Endothelial cell of umbilical vein (primary cell): ENCODE data around the gene ANKRD44. TPM values are rescaled to one million over a fixed set of nuclear protein-coding genes. Genes with fewer than 3 reads are reported as not detected.

Source experiments
- BruUV-seq: library from RNA; stranded (reverse); fragments of 400-500 nt; replicated peaks from 2 replicates; lab custom pipeline; 2021; lab: Mats Ljungman, UMichigan
- CTCF ChIA-PET: fragments of 300-600, 350-600 bp; sonication (Branson Sonifier 250); formaldehyde crosslinking; loops from one replicate; lab custom pipeline; 2021; ENCODE audit warnings: antibody characterized with exemption, inconsistent platforms; lab: Charles Lee
- POLR2A ChIA-PET: fragments of 300-600, 350-600 bp; sonication (Branson Sonifier 250); formaldehyde crosslinking; loops from one replicate; lab custom pipeline; 2021; ENCODE audit warnings: antibody characterized with exemption, inconsistent platforms; lab: Charles Lee
- DNase-seq: peaks from one replicate; pipeline ENCODE4 v3.0.0-alpha.2; 2011; ENCODE audit warnings: low read depth, low spot score
- FAIRE-seq: peaks from 2 replicates; lab custom pipeline; 2011; peaks lifted over from hg19 to GRCh38; lab: Jason Lieb, UNC
- H2AFZ ChIP-seq: 2 replicates; pipeline ENCODE4 v1.6.0; 2012; ENCODE audit warnings: low read depth, low read length, control low read depth, inconsistent platforms
- H3K27ac ChIP-seq: 2 replicates; pipeline ENCODE4 v1.5.1; 2011; ENCODE audit warnings: low read depth, mild to moderate bottlenecking, control low read depth, low read length, moderate library complexity; ENCODE audit not compliant: insufficient read depth
- H3K27me3 ChIP-seq, 2 experiments: 2 replicates each; pipeline versions ENCODE4 v1.6.0 to v1.6.1; 2011; ENCODE audit warnings: low read length in 2 of 2, mixed read lengths in 1 of 2; ENCODE audit not compliant: control insufficient read depth in 2 of 2, insufficient read depth in 2 of 2
- H3K36me3 ChIP-seq, 2 experiments: 2 replicates in 1 of 2; 3 replicates in 1 of 2; pipeline ENCODE4 v1.5.1; 2011; ENCODE audit warnings: low read length in 2 of 2, mild to moderate bottlenecking in 1 of 2, moderate library complexity in 1 of 2; ENCODE audit not compliant: control insufficient read depth in 2 of 2, insufficient read depth in 2 of 2; ENCODE audit errors: extremely low read depth in 1 of 2
- H3K4me1 ChIP-seq: 3 replicates; pipeline ENCODE4 v1.5.1; 2011; ENCODE audit warnings: mild to moderate bottlenecking, low read length; ENCODE audit not compliant: control insufficient read depth, insufficient read depth; ENCODE audit errors: extremely low read depth
- H3K4me2 ChIP-seq: 2 replicates; pipeline ENCODE4 v1.6.1; 2011; ENCODE audit warnings: low read length, control low read depth, mixed read lengths; ENCODE audit not compliant: insufficient read depth
- H3K4me3 ChIP-seq, 3 experiments: fragments of 200-600 bp in 1 of 3; sonication (generic), shearing (Covaris generic) in 1 of 3; replicated peaks in 1 of 3; 2 replicates each; pipeline ENCODE4 v1.5.1; 2011 to 2016; ENCODE audit warnings: control low read depth in 3 of 3, low read length in 3 of 3, mild to moderate bottlenecking in 2 of 3, inconsistent platforms in 1 of 3, low read depth in 1 of 3, moderate library complexity in 1 of 3; ENCODE audit not compliant: insufficient read depth in 1 of 3
- H3K79me2 ChIP-seq: 2 replicates; pipeline ENCODE4 v1.6.0; 2012; ENCODE audit warnings: low read length, inconsistent platforms; ENCODE audit not compliant: control insufficient read depth, insufficient read depth
- H3K9ac ChIP-seq: replicated peaks from 2 replicates; pipeline ENCODE3; 2011; ENCODE audit warnings: low read length, control low read depth; ENCODE audit not compliant: insufficient read depth; ENCODE audit errors: extremely low read depth
- H3K9me1 ChIP-seq: replicated peaks from 3 replicates; pipeline ENCODE4 v1.6.0; 2011; ENCODE audit warnings: mild to moderate bottlenecking, low read length; ENCODE audit not compliant: control insufficient read depth, insufficient read depth; ENCODE audit errors: extremely low read depth
- H3K9me3 ChIP-seq: replicated peaks from 2 replicates; pipeline ENCODE4 v1.5.1; 2012; ENCODE audit warnings: low read length, inconsistent platforms; ENCODE audit not compliant: control insufficient read depth, insufficient read depth
- H4K20me1 ChIP-seq: replicated peaks from 2 replicates; pipeline ENCODE3; 2011; ENCODE audit warnings: mild to moderate bottlenecking, low read length; ENCODE audit not compliant: control insufficient read depth, insufficient read depth; ENCODE audit errors: extremely low read depth
- EZH2 ChIP-seq: IDR thresholded peaks from 2 replicates; pipeline ENCODE4 v1.6.1; 2012; ENCODE audit warnings: borderline replicate concordance, low read depth, mild to moderate bottlenecking, moderate library complexity, low read length, inconsistent platforms; ENCODE audit not compliant: severe bottlenecking
- FOS ChIP-seq: IDR thresholded peaks from 2 replicates; pipeline ENCODE4 v1.6.1; 2011; ENCODE audit warnings: mild to moderate bottlenecking, low read length, moderate library complexity, borderline replicate concordance; ENCODE audit not compliant: insufficient read depth
- GATA2 ChIP-seq: IDR thresholded peaks from 2 replicates; pipeline ENCODE4 v1.7.0; 2011; ENCODE audit warnings: low read depth, mild to moderate bottlenecking, moderate library complexity, mixed read lengths, low read length; ENCODE audit not compliant: insufficient read length, insufficient read depth
- JUN ChIP-seq: IDR thresholded peaks from 2 replicates; pipeline ENCODE4 v1.6.1; 2011; ENCODE audit warnings: borderline replicate concordance, low read depth; ENCODE audit not compliant: insufficient read length, insufficient read depth
- MYC ChIP-seq: IDR thresholded peaks from one replicate; pipeline ENCODE4 v1.6.1; 2011; ENCODE audit warnings: mild to moderate bottlenecking, low read depth, low read length
- POLR2A ChIP-seq: IDR thresholded peaks from 2 replicates; pipeline ENCODE4 v1.6.1; 2012; ENCODE audit warnings: low read depth, mild to moderate bottlenecking, control low read depth, low read length
- POLR2AphosphoS5 ChIP-seq: IDR thresholded peaks from 2 replicates; pipeline ENCODE4 v1.6.1; 2012; ENCODE audit warnings: low read depth, mild to moderate bottlenecking, control low read depth, low read length, moderate library complexity; ENCODE audit not compliant: insufficient read depth
- dilution Hi-C: fragments of 300-500 bp; cut with MboI; formaldehyde crosslinking; loops from one replicate; pipeline ENCODE4 v1.15.0; 2019; ENCODE audit warnings: low sequenced_read_pairs; ENCODE audit not compliant: extremely low pct_ligation_motif_present
- intact Hi-C: fragments of 100-400 bp; cut with micrococcal nuclease; formaldehyde crosslinking; loops from one replicate; pipeline ENCODE4 v1.10.0; 2022
- polyA plus RNA-seq, 4 experiments: library from polyadenylated mRNA; depleted of rRNA in 3 of 4; stranded (reverse) in 3 of 4; unstranded in 1 of 4; fragments of >200 nt; gene quantifications; 2 replicates each; pipeline versions ENCODE4 v1.2.1 to v1.2.3, GENCODE V29; 2011 to 2012; ENCODE audit warnings: missing spikeins in 1 of 4
- total RNA-seq: library from RNA; stranded (reverse); gene quantifications from 2 replicates; pipeline ENCODE4 v1.2.3, GENCODE V29; 2021
- TF ChIP-seq, protein P1 (sequence below): IDR thresholded peaks from 2 replicates; pipeline ENCODE4 v1.6.1; 2011; ENCODE audit not compliant: insufficient read depth, insufficient read length
- TF ChIP-seq, protein P2 (sequence below), 2 donors: IDR thresholded peaks; 1 replicate in 1 of 2; 2 replicates in 1 of 2; pipeline ENCODE4 v1.5.1; 2011; ENCODE audit warnings: low read length in 2 of 2, mild to moderate bottlenecking in 2 of 2, moderate library complexity in 2 of 2, control low read depth in 1 of 2, inconsistent platforms in 1 of 2, low read depth in 1 of 2; ENCODE audit not compliant: insufficient read depth in 1 of 2; ENCODE audit errors: extremely low read depth in 1 of 2

ANKRD44 gene
- total and polyA plus RNA-seq, 2 donors (not counting 3 experiments of a cell fraction or from before 2014, with no cell fraction given): 3.4 to 6.1 TPM

DNA sequence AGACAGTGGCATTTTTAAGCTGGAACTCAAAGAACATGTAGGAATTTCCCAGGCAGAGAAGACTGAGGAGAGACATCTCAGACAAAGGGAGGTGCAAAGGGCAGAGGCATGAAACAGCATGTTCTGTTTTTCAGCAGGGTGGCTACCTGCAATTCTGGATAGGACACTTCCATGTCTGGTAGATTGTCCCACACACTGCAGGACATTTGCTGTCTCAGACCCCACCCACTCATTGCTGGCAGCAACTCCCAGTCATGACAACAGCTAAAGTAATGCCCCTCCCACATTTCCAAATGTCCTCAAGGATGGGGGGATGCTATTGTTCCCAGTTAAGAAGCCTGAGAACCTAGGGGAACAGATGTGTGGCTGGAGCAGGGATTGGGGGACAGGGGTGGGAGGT lies 40.8 kb downstream of the ANKRD44 start:
- Histone ChIP-seq H3K27ac (no peak overlapping the region), H3K27me3 (no peaks in the 10 kb centered on the region), H2AFZ (no peak overlapping the region), H3K79me2 (no peaks in the 10 kb centered on the region), H4K20me1 (no peaks in the 10 kb centered on the region), H3K4me3 (no peak overlapping the region), H3K9ac (no peak overlapping the region), H3K4me2 (no peak overlapping the region), H3K9me3 (no peaks in the 10 kb centered on the region), H3K4me1 (no peaks in the 10 kb centered on the region), H3K9me1 (no peaks in the 10 kb centered on the region), H3K36me3 (no peaks in the 10 kb centered on the region)
- CTCF ChIA-PET: interaction anchor here (1.3 to 1.4 kb wide), 2 partner anchors 17 to 80 kb away, joined by 3 read pairs; no protein-coding TSS in a partner anchor
- dilution Hi-C loops (no loop called here), intact Hi-C loops (no loop called here)
- no peak for FAIRE-seq
- no peak for DNase-seq
- POLR2A ChIA-PET: no interaction called here
- TF ChIP-seq, protein P1, sequence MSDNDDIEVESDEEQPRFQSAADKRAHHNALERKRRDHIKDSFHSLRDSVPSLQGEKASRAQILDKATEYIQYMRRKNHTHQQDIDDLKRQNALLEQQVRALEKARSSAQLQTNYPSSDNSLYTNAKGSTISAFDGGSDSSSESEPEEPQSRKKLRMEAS: no peak
- TF ChIP-seq GATA2: no peak
- TF ChIP-seq EZH2: no peak
- no peak for TF ChIP-seq JUN
- no peak for TF ChIP-seq FOS
- no peak for TF ChIP-seq POLR2AphosphoS5
- no peak for TF ChIP-seq POLR2A
- TF ChIP-seq MYC: no peak
- TF ChIP-seq, protein P2, sequence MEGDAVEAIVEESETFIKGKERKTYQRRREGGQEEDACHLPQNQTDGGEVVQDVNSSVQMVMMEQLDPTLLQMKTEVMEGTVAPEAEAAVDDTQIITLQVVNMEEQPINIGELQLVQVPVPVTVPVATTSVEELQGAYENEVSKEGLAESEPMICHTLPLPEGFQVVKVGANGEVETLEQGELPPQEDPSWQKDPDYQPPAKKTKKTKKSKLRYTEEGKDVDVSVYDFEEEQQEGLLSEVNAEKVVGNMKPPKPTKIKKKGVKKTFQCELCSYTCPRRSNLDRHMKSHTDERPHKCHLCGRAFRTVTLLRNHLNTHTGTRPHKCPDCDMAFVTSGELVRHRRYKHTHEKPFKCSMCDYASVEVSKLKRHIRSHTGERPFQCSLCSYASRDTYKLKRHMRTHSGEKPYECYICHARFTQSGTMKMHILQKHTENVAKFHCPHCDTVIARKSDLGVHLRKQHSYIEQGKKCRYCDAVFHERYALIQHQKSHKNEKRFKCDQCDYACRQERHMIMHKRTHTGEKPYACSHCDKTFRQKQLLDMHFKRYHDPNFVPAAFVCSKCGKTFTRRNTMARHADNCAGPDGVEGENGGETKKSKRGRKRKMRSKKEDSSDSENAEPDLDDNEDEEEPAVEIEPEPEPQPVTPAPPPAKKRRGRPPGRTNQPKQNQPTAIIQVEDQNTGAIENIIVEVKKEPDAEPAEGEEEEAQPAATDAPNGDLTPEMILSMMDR (IDR thresholded peaks at IDR 0.05; ENCODE audit: extremely low read depth in 1 of 2, insufficient read depth in 1 of 2, low read depth in 1 of 2, low read length in 2 of 2): no peak
- no TSS peak for BruUV-seq
